Activated CD8-positive, alpha-beta T cell treated with anti-CD3 and anti-CD28 coated beads, Interleukin-2, amount 10 ng/mL, durations not matched to agents 7 days and 5 days (primary cell): Measurements from ENCODE around the gene WWOX. TPM values are rescaled to one million over a fixed set of nuclear protein-coding genes. Genes with fewer than 3 reads are reported as not detected.

ENCODE experiments used
- ATAC-seq: fragments of 150-1000 bp; cut with Tn5 transposase; one replicate; pipeline ENCODE4 v1.10.0; 2021; ENCODE audit warnings: moderate library complexity
- CTCF ChIA-PET: fragments of 350-600 bp; sonication (Branson Sonifier 250); formaldehyde crosslinking; loops from one replicate; lab custom pipeline; 2021; ENCODE audit warnings: antibody characterized with exemption; lab: Charles Lee
- POLR2A ChIA-PET: fragments of 350-600 bp; sonication (Branson Sonifier 250); formaldehyde crosslinking; loops from one replicate; lab custom pipeline; 2021; ENCODE audit warnings: antibody characterized with exemption; lab: Charles Lee
- DNase-seq: peaks from one replicate; pipeline ENCODE4 v3.0.0-alpha.2; 2020
- H3K27ac Mint-ChIP-seq: one replicate; pipeline ENCODE4 v1.8.0; 2021; ENCODE audit warnings: mild to moderate bottlenecking, mixed read lengths
- H3K27me3 Mint-ChIP-seq: one replicate; pipeline ENCODE4 v1.8.0; 2021; ENCODE audit warnings: low read depth, mixed read lengths
- H3K36me3 Mint-ChIP-seq: one replicate; pipeline ENCODE4 v1.8.0; 2021; ENCODE audit warnings: low read depth, mixed read lengths
- H3K4me1 Mint-ChIP-seq: one replicate; pipeline ENCODE4 v1.8.0; 2021; ENCODE audit warnings: low read depth, mixed read lengths
- H3K4me3 Mint-ChIP-seq: one replicate; pipeline ENCODE4 v1.8.0; 2021; ENCODE audit warnings: mild to moderate bottlenecking, mixed read lengths
- H3K9me3 Mint-ChIP-seq: one replicate; pipeline ENCODE4 v1.8.0; 2022; ENCODE audit warnings: mixed read lengths; ENCODE audit not compliant: insufficient read depth
- total RNA-seq, 2 experiments: library from RNA; stranded (reverse); gene quantifications; one replicate each; pipeline ENCODE4 v1.2.3, GENCODE V29; 2021

The WWOX gene
- total RNA-seq, 2 experiments from 2014 or later, result 34.4 to 34.9 TPM

- Mint-ChIP-seq H3K9me3 (no peaks in the 10 kb centered on the region), H3K4me1 (peaks cover 4% of the 10 kb centered on the region), H3K4me3 (no peak overlapping the region), H3K27me3 (no peaks in the 10 kb centered on the region), H3K36me3 (no peaks in the 10 kb centered on the region), H3K27ac (no peak overlapping the region)
- ATAC-seq (no peak), DNase-seq (no peak)
- CTCF ChIA-PET, result interaction anchor here (2.5 kb wide), 1 partner anchor 13 kb away, joined by 8 read pairs; no protein-coding TSS in a partner anchor
- POLR2A ChIA-PET, result no interaction called here
Measured at GRCh38 chr16:78783570-78784079, 684.2 kb downstream of the WWOX start.

- Mint-ChIP-seq H3K9me3 (no peaks in the 10 kb centered on the region), H3K4me3 (no peak overlapping the region), H3K27ac (no peak overlapping the region), H3K27me3 (no peaks in the 10 kb centered on the region), H3K36me3 (no peaks in the 10 kb centered on the region), H3K4me1 (no peaks in the 10 kb centered on the region)
- ATAC-seq, result no peak
- ChIA-PET POLR2A (no interaction called here), CTCF (interaction anchor here (2.5 kb wide), 1 partner anchor 15 kb away, joined by 8 read pairs; no protein-coding TSS in a partner anchor)
- no peak for DNase-seq
Measured at GRCh38 chr16:78784771-78785170, 685.3 kb downstream of the WWOX start.

GRCh38 chr16:78785218-78785617, 685.8 kb downstream of the WWOX start:
- H3K4me1 Mint-ChIP-seq, result no peaks in the 10 kb centered on the region
- no peak for ATAC-seq
- CTCF ChIA-PET, result no interaction called here
- DNase-seq, result no peak
- no peaks in the 10 kb centered on the region for H3K36me3 Mint-ChIP-seq
- POLR2A ChIA-PET, result no interaction called here
- H3K9me3 Mint-ChIP-seq, result no peaks in the 10 kb centered on the region
- no peak overlapping the region for H3K27ac Mint-ChIP-seq
- no peaks in the 10 kb centered on the region for H3K27me3 Mint-ChIP-seq
- no peak overlapping the region for H3K4me3 Mint-ChIP-seq

GRCh38 chr16:78786635-78787034, 687.2 kb downstream of the WWOX start:
- DNase-seq (no peak), ATAC-seq (no peak)
- H3K27me3 Mint-ChIP-seq, result no peaks in the 10 kb centered on the region
- ChIA-PET CTCF (no interaction called here), POLR2A (no interaction called here)
- H3K4me3 Mint-ChIP-seq, result no peak overlapping the region
- peaks cover 5% of the 10 kb centered on the region for H3K4me1 Mint-ChIP-seq
- H3K36me3 Mint-ChIP-seq, result no peaks in the 10 kb centered on the region
- H3K27ac Mint-ChIP-seq, result no peak overlapping the region
- no peaks in the 10 kb centered on the region for H3K9me3 Mint-ChIP-seq

- DNase-seq (no peak), ATAC-seq (no peak)
- Mint-ChIP-seq H3K27me3 (no peaks in the 10 kb centered on the region), H3K4me3 (no peak overlapping the region), H3K36me3 (no peaks in the 10 kb centered on the region), H3K4me1 (peaks cover 5% of the 10 kb centered on the region), H3K27ac (no peak overlapping the region), H3K9me3 (no peaks in the 10 kb centered on the region)
- POLR2A ChIA-PET, result no interaction called here
- CTCF ChIA-PET, result no interaction called here
Measured at GRCh38 chr16:78788276-78788675, 688.8 kb downstream of the WWOX start.

- Mint-ChIP-seq H3K4me3 (no peak overlapping the region), H3K4me1 (peaks cover 5% of the 10 kb centered on the region), H3K9me3 (no peaks in the 10 kb centered on the region), H3K36me3 (no peaks in the 10 kb centered on the region), H3K27me3 (no peaks in the 10 kb centered on the region), H3K27ac (no peak overlapping the region)
- POLR2A ChIA-PET, result no interaction called here
- CTCF ChIA-PET, result no interaction called here
- DNase-seq (no peak), ATAC-seq (no peak)
Measured at GRCh38 chr16:78788696-78789095, 689.2 kb downstream of the WWOX start.

- POLR2A ChIA-PET, result interaction anchor here (0.9 kb wide), 1 partner anchor 10 kb away, joined by 4 read pairs; no protein-coding TSS in a partner anchor
- H3K27ac Mint-ChIP-seq, result no peak overlapping the region
- no peaks in the 10 kb centered on the region for H3K9me3 Mint-ChIP-seq
- CTCF ChIA-PET, result no interaction called here
- ATAC-seq, result no peak
- no peak overlapping the region for H3K4me3 Mint-ChIP-seq
- no peaks in the 10 kb centered on the region for H3K36me3 Mint-ChIP-seq
- DNase-seq, result no peak
- peaks cover 5% of the 10 kb centered on the region for H3K4me1 Mint-ChIP-seq
- no peaks in the 10 kb centered on the region for H3K27me3 Mint-ChIP-seq
Measured at GRCh38 chr16:78789561-78789960, 690.1 kb downstream of the WWOX start.

- Mint-ChIP-seq H3K27me3 (no peaks in the 10 kb centered on the region), H3K36me3 (no peaks in the 10 kb centered on the region), H3K4me3 (no peak overlapping the region), H3K4me1 (peaks cover 9% of the 10 kb centered on the region), H3K27ac (no peak overlapping the region), H3K9me3 (no peaks in the 10 kb centered on the region)
- ATAC-seq (no peak), DNase-seq (no peak)
- CTCF ChIA-PET, result no interaction called here
- POLR2A ChIA-PET, result no interaction called here
Measured at GRCh38 chr16:78791011-78791410, 691.6 kb downstream of the WWOX start.

GRCh38 chr16:78791926-78792325, 692.5 kb downstream of the WWOX start:
- Mint-ChIP-seq H3K4me1 (peaks cover 9% of the 10 kb centered on the region), H3K4me3 (no peak overlapping the region), H3K27ac (no peak overlapping the region), H3K36me3 (no peaks in the 10 kb centered on the region), H3K9me3 (no peaks in the 10 kb centered on the region), H3K27me3 (no peaks in the 10 kb centered on the region)
- ChIA-PET CTCF (interaction anchor here (1.3 kb wide), 1 partner anchor 22 kb away, joined by 4 read pairs; no protein-coding TSS in a partner anchor), POLR2A (no interaction called here)
- DNase-seq, result no peak
- ATAC-seq, result no peak

GRCh38 chr16:78792952-78793351, 693.5 kb downstream of the WWOX start:
- H3K4me3 Mint-ChIP-seq, result no peak overlapping the region
- DNase-seq (no peak), ATAC-seq (no peak)
- no peaks in the 10 kb centered on the region for H3K9me3 Mint-ChIP-seq
- no peaks in the 10 kb centered on the region for H3K27me3 Mint-ChIP-seq
- CTCF ChIA-PET, result interaction anchor here (1.3 kb wide), 1 partner anchor 23 kb away, joined by 4 read pairs; no protein-coding TSS in a partner anchor
- POLR2A ChIA-PET, result interaction anchor here (0.6 kb wide), 1 partner anchor 946 kb away, joined by 3 read pairs; no protein-coding TSS in a partner anchor
- H3K27ac Mint-ChIP-seq, result no peak overlapping the region
- no peaks in the 10 kb centered on the region for H3K36me3 Mint-ChIP-seq
- H3K4me1 Mint-ChIP-seq, result peaks cover 9% of the 10 kb centered on the region

GRCh38 chr16:78794581-78795250, 695.3 kb downstream of the WWOX start:
- no peak for ATAC-seq
- no peaks in the 10 kb centered on the region for H3K36me3 Mint-ChIP-seq
- DNase-seq, result no peak
- H3K4me3 Mint-ChIP-seq, result no peak overlapping the region
- ChIA-PET POLR2A (interaction anchor here (1.0 kb wide), 1 partner anchor 16 kb away, joined by 4 read pairs; no protein-coding TSS in a partner anchor), CTCF (interaction anchor here (1.0 to 1.5 kb wide), 2 partner anchors 17 to 24 kb away, joined by 4 to 6 read pairs; no protein-coding TSS in a partner anchor)
- peaks cover 9% of the 10 kb centered on the region for H3K4me1 Mint-ChIP-seq
- H3K9me3 Mint-ChIP-seq, result no peaks in the 10 kb centered on the region
- H3K27ac Mint-ChIP-seq, result peak overlapping the region; percentile 57
- H3K27me3 Mint-ChIP-seq, result no peaks in the 10 kb centered on the region

- ChIA-PET POLR2A (no interaction called here), CTCF (interaction anchor here (1.5 kb wide), 1 partner anchor 25 kb away, joined by 6 read pairs; no protein-coding TSS in a partner anchor)
- ATAC-seq, result no peak
Measured at GRCh38 chr16:78795433-78795832, 696.0 kb downstream of the WWOX start.

More at GRCh38 chr16:78795433-78795832, 696.0 kb downstream of the WWOX start:
- Mint-ChIP-seq H3K9me3 (no peaks in the 10 kb centered on the region), H3K27ac (no peak overlapping the region), H3K4me1 (peaks cover 7% of the 10 kb centered on the region), H3K27me3 (no peaks in the 10 kb centered on the region), H3K4me3 (no peak overlapping the region), H3K36me3 (no peaks in the 10 kb centered on the region)
- DNase-seq, result no peak
